B cell (primary cell): ENCODE results near the gene AP5S1. TPM values are rescaled to one million over a fixed set of nuclear protein-coding genes. Genes with fewer than 3 reads are reported as not detected.

Experiments used
- ATAC-seq: fragments of 200-7000 bp; cut with Tn5 transposase; one replicate; pipeline ENCODE4 v1.10.0; 2021; ENCODE audit warnings: low read depth, mild to moderate bottlenecking, moderate number of reproducible peaks, moderate library complexity
- CTCF ChIA-PET: fragments of 350-600 bp; sonication (Branson Sonifier 250); formaldehyde crosslinking; loops from one replicate; lab custom pipeline; 2021; ENCODE audit warnings: antibody characterized with exemption, inconsistent platforms; lab: Charles Lee
- POLR2A ChIA-PET: fragments of 350-600 bp; sonication (Branson Sonifier 250); formaldehyde crosslinking; loops from one replicate; lab custom pipeline; 2021; ENCODE audit warnings: antibody characterized with exemption; lab: Charles Lee
- DNase-seq: peaks from one replicate; pipeline ENCODE4 v3.0.0; 2013
- H2AFZ ChIP-seq: 2 replicates; pipeline ENCODE4 v1.6.1; 2012; ENCODE audit warnings: mild to moderate bottlenecking, low read depth, low read length; ENCODE audit not compliant: insufficient read depth, poor library complexity, severe bottlenecking
- H3K27ac ChIP-seq, 2 donors: 1 replicate in 1 of 2; 2 replicates in 1 of 2; pipeline ENCODE4 v1.5.1; 2012 to 2013; ENCODE audit warnings: low read length in 2 of 2, mild to moderate bottlenecking in 2 of 2, moderate library complexity in 1 of 2
- H3K27me3 ChIP-seq, 4 experiments: fragments of 200-600 bp in 1 of 4; sonication (generic) in 1 of 4; replicated peaks in 1 of 4; 1 replicate in 2 of 4; 2 replicates in 2 of 4; pipeline versions ENCODE4 v1.6.1 to v1.7.0; 2013 to 2016; ENCODE audit warnings: low read length in 3 of 4, mild to moderate bottlenecking in 2 of 4, mixed read lengths in 1 of 4, moderate library complexity in 1 of 4; ENCODE audit not compliant: insufficient read depth in 4 of 4, control insufficient read depth in 3 of 4; ENCODE audit errors: control extremely low read depth in 1 of 4
- H3K36me3 ChIP-seq, 2 experiments: replicated peaks in 1 of 2; 1 replicate in 1 of 2; 2 replicates in 1 of 2; pipeline versions ENCODE4 v1.6.1 to v1.7.1; 2013; ENCODE audit warnings: low read length in 1 of 2; ENCODE audit not compliant: insufficient read depth in 2 of 2, control insufficient read depth in 1 of 2; ENCODE audit errors: control extremely low read depth in 1 of 2, extremely low read depth in 1 of 2
- H3K4me1 ChIP-seq, 2 donors: fragments of 200-600 bp in 1 of 2; sonication (generic) in 1 of 2; 1 replicate in 1 of 2; 2 replicates in 1 of 2; pipeline versions ENCODE4 v1.5.1 to v1.6.1; 2013 to 2017; ENCODE audit warnings: low read length in 2 of 2; ENCODE audit not compliant: control insufficient read depth in 2 of 2, insufficient read depth in 2 of 2
- H3K4me2 ChIP-seq: replicated peaks from 2 replicates; pipeline ENCODE3; 2012; ENCODE audit warnings: mild to moderate bottlenecking, low read depth, low read length; ENCODE audit not compliant: poor library complexity, severe bottlenecking
- H3K4me3 ChIP-seq, 5 experiments: fragments of 200-600 bp in 1 of 5; sonication (generic) in 1 of 5; 1 replicate in 3 of 5; 2 replicates in 2 of 5; pipeline versions ENCODE4 v1.5.1 to v1.7.0; 2011 to 2016; ENCODE audit warnings: low read length in 4 of 5, mild to moderate bottlenecking in 4 of 5, low read depth in 2 of 5, control low read depth in 1 of 5, moderate library complexity in 1 of 5; ENCODE audit not compliant: insufficient read depth in 1 of 5; ENCODE audit errors: control extremely low read depth in 1 of 5, extremely low read depth in 1 of 5
- H3K79me2 ChIP-seq: fragments of 200-600 bp; sonication (generic); one replicate; pipeline ENCODE4 v1.6.0; 2016; ENCODE audit warnings: low read length; ENCODE audit not compliant: control insufficient read depth, insufficient read depth
- H3K9ac ChIP-seq: fragments of 200-600 bp; sonication (generic); 2 replicates; pipeline ENCODE4 v1.6.1; 2017; ENCODE audit warnings: mild to moderate bottlenecking, low read length, moderate library complexity
- H3K9me3 ChIP-seq, 3 donors: one replicate each; pipeline versions ENCODE4 v1.6.1 to v1.7.1; 2013; ENCODE audit warnings: low read length in 2 of 3; ENCODE audit not compliant: control insufficient read depth in 2 of 3, insufficient read depth in 1 of 3; ENCODE audit errors: control extremely low read depth in 1 of 3
- H4K20me1 ChIP-seq: 2 replicates; pipeline ENCODE4 v1.6.0; 2012; ENCODE audit warnings: mild to moderate bottlenecking, low read length; ENCODE audit not compliant: insufficient read depth, control insufficient read depth, poor library complexity, severe bottlenecking
- H3K27ac Mint-ChIP-seq: one replicate; pipeline ENCODE4 v1.8.0; 2021; ENCODE audit warnings: mixed read lengths
- H3K27me3 Mint-ChIP-seq: one replicate; pipeline ENCODE4 v1.8.0; 2021; ENCODE audit warnings: mixed read lengths
- H3K4me1 Mint-ChIP-seq: one replicate; pipeline ENCODE4 v1.8.0; 2021; ENCODE audit warnings: mixed read lengths
- H3K4me3 Mint-ChIP-seq: one replicate; pipeline ENCODE4 v1.8.0; 2021; ENCODE audit warnings: mixed read lengths
- H3K9me3 Mint-ChIP-seq: one replicate; pipeline ENCODE4 v1.8.0; 2022; ENCODE audit warnings: mixed read lengths; ENCODE audit not compliant: insufficient read depth
- EZH2 ChIP-seq: IDR thresholded peaks from 2 replicates; pipeline ENCODE4 v1.6.1; 2012; ENCODE audit warnings: borderline replicate concordance, low read depth, mild to moderate bottlenecking, moderate library complexity, low read length; ENCODE audit not compliant: insufficient read depth, poor library complexity, severe bottlenecking
- WGBS: methylation state at CpG from one replicate; pipeline ENCODE4 v1.1.5; 2013; ENCODE audit warnings: missing lambda C conversion rate; ENCODE audit not compliant: insufficient coverage; 5-methylcytosine and 5-hydroxymethylcytosine counted together
- intact Hi-C: fragments of 100-400 bp; cut with micrococcal nuclease; formaldehyde crosslinking; loops from one replicate; pipeline ENCODE4 v1.10.0; 2022
- polyA plus RNA-seq: library from polyadenylated mRNA; depleted of rRNA; stranded (reverse); fragments of >200 nt; gene quantifications from 2 replicates; pipeline ENCODE4 v1.2.3, GENCODE V29; 2012
- total RNA-seq, 2 donors: library from RNA; stranded (reverse); fragments of 120-200 nt in 1 of 2; gene quantifications; 1 replicate in 1 of 2; 2 replicates in 1 of 2; pipeline versions ENCODE4 v1.2.3 to v1.2.4, GENCODE V29; 2013 to 2022
- TF ChIP-seq, protein P1 (sequence below): fragments of 200-600 bp; IDR thresholded peaks from one replicate; pipeline ENCODE4 v1.8.0; 2022; ENCODE audit warnings: antibody characterized with exemption, mild to moderate bottlenecking

AP5S1 gene
- total and polyA plus RNA-seq, 2 donors (not counting 1 experiment from before 2014, with no cell fraction given): 9.2 to 12.6 TPM

DNA sequence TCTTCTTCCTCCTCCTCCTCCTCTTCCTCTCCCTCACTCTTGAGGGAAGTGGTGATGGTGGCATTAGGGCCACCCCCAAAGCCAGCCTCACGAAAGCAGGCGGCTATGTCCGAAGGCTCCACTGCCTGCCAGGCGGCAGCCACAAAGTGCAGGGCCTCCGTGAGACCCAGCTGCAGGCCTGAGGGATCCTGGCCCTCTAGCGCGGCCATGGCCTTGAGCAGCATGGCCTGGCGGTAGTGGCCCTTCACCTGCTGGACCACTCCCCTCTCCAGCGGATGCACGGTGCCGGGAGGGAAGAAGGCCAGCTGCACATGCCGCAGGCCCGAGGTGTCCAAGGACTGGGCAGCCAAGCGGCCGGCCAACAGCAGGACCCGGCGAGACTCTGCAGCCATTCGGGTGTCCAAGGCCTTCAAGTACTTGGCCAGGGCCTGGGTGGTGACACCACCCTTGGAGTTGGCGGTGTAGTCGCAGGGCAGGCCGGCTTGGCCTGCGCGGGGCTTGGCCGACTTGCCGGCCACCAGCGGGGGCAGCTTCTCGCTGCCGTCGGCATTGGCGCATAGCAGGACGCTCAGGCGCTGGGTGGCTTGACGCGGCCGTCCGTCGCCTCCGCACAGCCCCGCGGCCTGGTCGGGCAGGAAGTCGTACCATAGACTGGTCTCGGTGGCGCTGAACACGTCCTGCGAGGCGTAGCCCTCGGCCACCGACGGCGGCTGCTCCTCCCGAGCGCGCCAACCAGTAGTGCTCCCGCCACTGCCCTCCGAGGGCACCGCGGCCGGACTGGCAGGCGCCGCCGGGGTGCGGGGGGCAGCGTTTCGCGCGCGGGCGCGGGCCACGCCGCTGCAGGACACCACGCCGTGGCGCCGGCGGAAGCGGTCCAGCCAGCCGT is 34.9 kb upstream of the AP5S1 start:
- TF ChIP-seq, protein P1, sequence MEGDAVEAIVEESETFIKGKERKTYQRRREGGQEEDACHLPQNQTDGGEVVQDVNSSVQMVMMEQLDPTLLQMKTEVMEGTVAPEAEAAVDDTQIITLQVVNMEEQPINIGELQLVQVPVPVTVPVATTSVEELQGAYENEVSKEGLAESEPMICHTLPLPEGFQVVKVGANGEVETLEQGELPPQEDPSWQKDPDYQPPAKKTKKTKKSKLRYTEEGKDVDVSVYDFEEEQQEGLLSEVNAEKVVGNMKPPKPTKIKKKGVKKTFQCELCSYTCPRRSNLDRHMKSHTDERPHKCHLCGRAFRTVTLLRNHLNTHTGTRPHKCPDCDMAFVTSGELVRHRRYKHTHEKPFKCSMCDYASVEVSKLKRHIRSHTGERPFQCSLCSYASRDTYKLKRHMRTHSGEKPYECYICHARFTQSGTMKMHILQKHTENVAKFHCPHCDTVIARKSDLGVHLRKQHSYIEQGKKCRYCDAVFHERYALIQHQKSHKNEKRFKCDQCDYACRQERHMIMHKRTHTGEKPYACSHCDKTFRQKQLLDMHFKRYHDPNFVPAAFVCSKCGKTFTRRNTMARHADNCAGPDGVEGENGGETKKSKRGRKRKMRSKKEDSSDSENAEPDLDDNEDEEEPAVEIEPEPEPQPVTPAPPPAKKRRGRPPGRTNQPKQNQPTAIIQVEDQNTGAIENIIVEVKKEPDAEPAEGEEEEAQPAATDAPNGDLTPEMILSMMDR: no peak
- TF ChIP-seq EZH2: no peak
- 75% methylated on average over 79 of the region's 79 CpGs for WGBS
- Histone ChIP-seq H3K4me1 (peaks cover 15 to 28% of the 10 kb centered on the region in 2 donors), H3K79me2 (no peaks in the 10 kb centered on the region), H3K9ac (peak overlapping the region; percentile 51), H3K27me3 (no peaks in the 10 kb centered on the region), H3K4me2 (peak overlapping the region; percentile 79), H2AFZ (no peak overlapping the region), H3K4me3 (peak overlapping the region in 4 of 5 experiments; percentile 46 to 60 (median 56)), H3K36me3 (peaks cover 0 to 2% of the 10 kb centered on the region in 2 experiments), H3K27ac (peak overlapping the region in 1 of 2 donors; percentile 56), H4K20me1 (peaks cover 23% of the 10 kb centered on the region), H3K9me3 (peaks cover 0 to 3% (median 0%) of the 10 kb centered on the region in 3 donors)
- ChIA-PET CTCF (interaction anchor here (0.6 to 6.4 kb wide), 13 partner anchors 7 to 300 kb away, joined by 3 to 84 read pairs (median 5); partner anchors contain the start of genes ADISSP, AP5S1 and CDC25B), POLR2A (interaction anchor here (1.6 to 3.2 kb wide), 3 partner anchors 10 to 35 kb away, joined by 8 to 17 read pairs (median 10); partner anchors contain the start of genes ADISSP, AP5S1 and CDC25B)
- Mint-ChIP-seq H3K4me1 (peaks cover 42% of the 10 kb centered on the region), H3K27ac (no peak overlapping the region), H3K27me3 (no peaks in the 10 kb centered on the region), H3K4me3 (peak overlapping the region; percentile 89), H3K9me3 (no peaks in the 10 kb centered on the region)
- DNase-seq (peak; percentile 42), ATAC-seq (no peak)
- intact Hi-C loops: loop anchor here (1.0 to 2.0 kb wide), 5 partner anchors 17 to 299 kb away; partner anchors contain the start of genes AP5S1, MAVS and PANK2
